ENCODE measurements around the gene NHP2. TPM values are rescaled to one million over a fixed set of nuclear protein-coding genes. Genes with fewer than 3 reads are reported as not detected.

The NHP2 gene
- total RNA-seq, 1 experiment from 2014 or later: 263 TPM

- CTCF ChIA-PET: interaction anchor here (0.7 to 2.2 kb wide), 10 partner anchors 9 to 57 kb away, joined by 3 to 21 read pairs (median 4); no protein-coding TSS in a partner anchor
- H3K9me3 Mint-ChIP-seq: no peaks in the 10 kb centered on the region
- no peaks in the 10 kb centered on the region for H3K27me3 Mint-ChIP-seq (ENCODE audit: low read depth)
- ATAC-seq: peak; percentile 5
- H3K4me3 Mint-ChIP-seq: no peak overlapping the region
- peaks cover 11% of the 10 kb centered on the region for H3K36me3 Mint-ChIP-seq
- DNase-seq (ENCODE audit: low spot score): no peak
- POLR2A ChIA-PET: interaction anchor here (0.8 to 4.0 kb wide), 5 partner anchors 7 to 48 kb away, joined by 3 to 60 read pairs (median 4); partner anchors contain the start of genes N4BP3 and RMND5B
- peaks cover 65% of the 10 kb centered on the region for H3K4me1 Mint-ChIP-seq
- TF ChIP-seq ZNF121 (CRISPR knock-in tag; IDR thresholded peaks at IDR 0.05) (no peak), NFE2L1 (CRISPR knock-in tag; IDR thresholded peaks at IDR 0.05) (no peak), TP53 (CRISPR knock-in tag; IDR thresholded peaks at IDR 0.05) (0 out of 2 replicates have a peak, but pooled peaks have one; percentile 36), ZBTB21 (CRISPR knock-in tag; IDR thresholded peaks at IDR 0.05; ENCODE audit: borderline replicate concordance) (0 out of 2 replicates have a peak, but pooled peaks have one; percentile 3)
- peak overlapping the region; percentile 97 for H3K27ac Mint-ChIP-seq
These were observed 30.4 kb downstream of the NHP2 start for GRCh38 chr5:178123094-178123965.

GRCh38 chr5:178122346-178122745 lies 31.3 kb downstream of the NHP2 start:
- no peak overlapping the region for H3K27ac Mint-ChIP-seq
- H3K4me1 Mint-ChIP-seq: peaks cover 63% of the 10 kb centered on the region
- DNase-seq (ENCODE audit: low spot score) (no peak), ATAC-seq (no peak)
- H3K9me3 Mint-ChIP-seq: no peaks in the 10 kb centered on the region
- CTCF ChIA-PET: interaction anchor here (0.7 to 8.9 kb wide), 5 partner anchors 10 to 58 kb away, joined by 3 to 138 read pairs (median 21); partner anchors contain the start of gene RMND5B
- POLR2A ChIA-PET: interaction anchor here (1.0 to 1.3 kb wide), 2 partner anchors 9 to 45 kb away, joined by 3 to 4 read pairs; partner anchors contain the start of gene RMND5B
- TF ChIP-seq, protein P1, sequence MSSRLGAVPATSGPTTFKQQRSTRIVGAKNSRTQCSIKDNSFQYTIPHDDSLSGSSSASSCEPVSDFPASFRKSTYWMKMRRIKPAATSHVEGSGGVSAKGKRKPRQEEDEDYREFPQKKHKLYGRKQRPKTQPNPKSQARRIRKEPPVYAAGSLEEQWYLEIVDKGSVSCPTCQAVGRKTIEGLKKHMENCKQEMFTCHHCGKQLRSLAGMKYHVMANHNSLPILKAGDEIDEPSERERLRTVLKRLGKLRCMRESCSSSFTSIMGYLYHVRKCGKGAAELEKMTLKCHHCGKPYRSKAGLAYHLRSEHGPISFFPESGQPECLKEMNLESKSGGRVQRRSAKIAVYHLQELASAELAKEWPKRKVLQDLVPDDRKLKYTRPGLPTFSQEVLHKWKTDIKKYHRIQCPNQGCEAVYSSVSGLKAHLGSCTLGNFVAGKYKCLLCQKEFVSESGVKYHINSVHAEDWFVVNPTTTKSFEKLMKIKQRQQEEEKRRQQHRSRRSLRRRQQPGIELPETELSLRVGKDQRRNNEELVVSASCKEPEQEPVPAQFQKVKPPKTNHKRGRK (CRISPR knock-in tag; IDR thresholded peaks at IDR 0.05; ENCODE audit: borderline replicate concordance): no peak
- TF ChIP-seq SOX15 (CRISPR knock-in tag; IDR thresholded peaks at IDR 0.05) (no peak), ZNF416 (CRISPR knock-in tag; IDR thresholded peaks at IDR 0.05) (no peak), SMAD4 (CRISPR knock-in tag; IDR thresholded peaks at IDR 0.05) (no peak), GRHL2 (CRISPR knock-in tag; IDR thresholded peaks at IDR 0.05; ENCODE audit: insufficient replicate concordance, severe bottlenecking) (no peak), FOXP1 (CRISPR knock-in tag; IDR thresholded peaks at IDR 0.05; ENCODE audit: borderline replicate concordance) (no peak), JUN (CRISPR knock-in tag; IDR thresholded peaks at IDR 0.05) (no peak), CREM (CRISPR knock-in tag; IDR thresholded peaks at IDR 0.05) (no peak), RELA (CRISPR knock-in tag; IDR thresholded peaks at IDR 0.05; ENCODE audit: borderline replicate concordance) (no peak), ZBTB43 (CRISPR knock-in tag; IDR thresholded peaks at IDR 0.05) (no peak), ARID4B (CRISPR knock-in tag; IDR thresholded peaks at IDR 0.05; ENCODE audit: borderline replicate concordance) (no peak), NR2C2 (CRISPR knock-in tag; IDR thresholded peaks at IDR 0.05) (no peak)
- TF ChIP-seq, protein P2, sequence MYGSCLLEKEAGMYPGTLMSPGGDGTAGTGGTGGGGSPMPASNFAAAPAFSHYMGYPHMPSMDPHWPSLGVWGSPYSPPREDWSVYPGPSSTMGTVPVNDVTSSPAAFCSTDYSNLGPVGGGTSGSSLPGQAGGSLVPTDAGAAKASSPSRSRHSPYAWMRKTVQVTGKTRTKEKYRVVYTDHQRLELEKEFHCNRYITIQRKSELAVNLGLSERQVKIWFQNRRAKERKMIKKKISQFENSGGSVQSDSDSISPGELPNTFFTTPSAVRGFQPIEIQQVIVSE (CRISPR knock-in tag; IDR thresholded peaks at IDR 0.05; ENCODE audit: borderline replicate concordance): no peak
- no peaks in the 10 kb centered on the region for H3K27me3 Mint-ChIP-seq (ENCODE audit: low read depth)
- peaks cover 11% of the 10 kb centered on the region for H3K36me3 Mint-ChIP-seq
- no peak overlapping the region for H3K4me3 Mint-ChIP-seq
